KMS-11 (cell line): ENCODE measurements around the gene IDUA.
"Not testable (repeated sequence)": the region's sequence is repeated elsewhere in the genome, so short reads cannot be mapped to it uniquely, and the experiment has no call there.

ENCODE experiments used
- H2AFZ ChIP-seq: fragments of 200-600 bp; sonication (generic); 2 replicates; pipeline ENCODE4 v1.6.1; 2016; ENCODE audit warnings: antibody characterized with exemption, mixed run types, low read depth
- H3K27ac ChIP-seq: fragments of 200-600 bp; sonication (generic); 2 replicates; pipeline ENCODE4 v1.6.1; 2016; ENCODE audit warnings: mild to moderate bottlenecking, mixed run types
- H3K27me3 ChIP-seq: fragments of 200-600 bp; sonication (generic); 2 replicates; pipeline ENCODE4 v1.6.1; 2017; ENCODE audit warnings: mild to moderate bottlenecking, low read depth, mixed run types, moderate library complexity; ENCODE audit not compliant: insufficient read depth
- H3K36me3 ChIP-seq: fragments of 200-600 bp; sonication (generic); 2 replicates; pipeline ENCODE4 v1.6.1; 2017; ENCODE audit warnings: mild to moderate bottlenecking, mixed run types; ENCODE audit not compliant: insufficient read depth
- H3K4me1 ChIP-seq: fragments of 200-600 bp; sonication (generic); 2 replicates; pipeline ENCODE4 v1.6.1; 2016; ENCODE audit warnings: mild to moderate bottlenecking, low read depth, mixed run types; ENCODE audit not compliant: poor library complexity, severe bottlenecking
- H3K4me2 ChIP-seq: fragments of 200-600 bp; sonication (generic); 2 replicates; pipeline ENCODE4 v1.7.0; 2016; ENCODE audit warnings: mild to moderate bottlenecking, mixed run types
- H3K4me3 ChIP-seq: fragments of 200-600 bp; sonication (generic); IDR thresholded peaks from 2 replicates; pipeline ENCODE4 v1.6.1; 2017; ENCODE audit warnings: low read depth, low read length, mixed read lengths; ENCODE audit not compliant: insufficient read depth
- H3K79me2 ChIP-seq: fragments of 200-600 bp; sonication (generic); 2 replicates; pipeline ENCODE4 v1.6.1; 2016; ENCODE audit warnings: low read depth, mixed run types; ENCODE audit not compliant: insufficient read depth
- H3K9ac ChIP-seq: fragments of 200-600 bp; sonication (generic); 2 replicates; pipeline ENCODE4 v1.6.1; 2016; ENCODE audit warnings: mild to moderate bottlenecking, mixed run types
- H4K20me1 ChIP-seq: fragments of 200-600 bp; sonication (generic); 2 replicates; pipeline ENCODE4 v1.6.1; 2016; ENCODE audit warnings: mild to moderate bottlenecking, mixed run types; ENCODE audit not compliant: insufficient read depth
- TF ChIP-seq, protein P1 (sequence below): fragments of 200-600 bp; sonication (generic); conservative IDR thresholded peaks from 2 replicates; pipeline ENCODE4 v1.6.1; 2017; ENCODE audit warnings: low read depth, mild to moderate bottlenecking, antibody characterized with exemption, low read length, moderate library complexity, mixed read lengths

The IDUA gene

DNA sequence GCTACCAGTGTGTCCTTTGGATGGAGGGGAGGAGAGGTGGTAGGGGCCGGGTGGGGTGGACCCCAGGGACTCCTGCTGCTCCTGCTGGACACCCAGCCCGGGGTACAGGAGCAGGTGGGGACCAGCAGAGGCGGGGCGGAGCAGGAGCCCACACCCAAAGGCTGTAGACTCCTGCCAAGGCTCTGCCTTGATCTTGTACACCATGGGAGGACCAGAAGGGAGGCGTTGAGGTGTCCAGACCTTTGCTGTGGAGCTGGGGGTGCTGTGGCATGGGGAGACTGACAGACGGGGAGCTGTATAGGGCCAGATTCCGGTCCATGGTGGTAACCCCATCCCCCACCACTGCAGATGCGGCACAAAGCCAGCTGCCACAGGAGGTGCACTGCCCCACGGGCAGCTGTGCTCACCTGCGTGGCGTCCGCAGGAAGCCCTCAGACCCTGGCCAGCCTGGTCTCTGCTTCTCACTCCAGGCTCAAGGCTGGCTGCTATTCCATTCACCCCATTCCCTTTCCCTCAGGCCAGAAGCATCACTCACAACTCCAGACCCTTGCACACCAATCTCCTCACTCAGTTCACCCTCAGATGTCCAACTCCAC, 11.3 kb downstream of the IDUA start:
- Histone ChIP-seq H4K20me1 (no peaks in the 10 kb centered on the region), H3K36me3 (no peaks in the 10 kb centered on the region), H3K79me2 (no peaks in the 10 kb centered on the region), H3K27me3 (no peaks in the 10 kb centered on the region), H3K4me2 (no peak overlapping the region), H3K4me1 (no peaks in the 10 kb centered on the region), H3K27ac (no peak overlapping the region), H2AFZ (no peak overlapping the region), H3K9ac (no peak overlapping the region), H3K4me3 (no peak overlapping the region)
- TF ChIP-seq, protein P1, sequence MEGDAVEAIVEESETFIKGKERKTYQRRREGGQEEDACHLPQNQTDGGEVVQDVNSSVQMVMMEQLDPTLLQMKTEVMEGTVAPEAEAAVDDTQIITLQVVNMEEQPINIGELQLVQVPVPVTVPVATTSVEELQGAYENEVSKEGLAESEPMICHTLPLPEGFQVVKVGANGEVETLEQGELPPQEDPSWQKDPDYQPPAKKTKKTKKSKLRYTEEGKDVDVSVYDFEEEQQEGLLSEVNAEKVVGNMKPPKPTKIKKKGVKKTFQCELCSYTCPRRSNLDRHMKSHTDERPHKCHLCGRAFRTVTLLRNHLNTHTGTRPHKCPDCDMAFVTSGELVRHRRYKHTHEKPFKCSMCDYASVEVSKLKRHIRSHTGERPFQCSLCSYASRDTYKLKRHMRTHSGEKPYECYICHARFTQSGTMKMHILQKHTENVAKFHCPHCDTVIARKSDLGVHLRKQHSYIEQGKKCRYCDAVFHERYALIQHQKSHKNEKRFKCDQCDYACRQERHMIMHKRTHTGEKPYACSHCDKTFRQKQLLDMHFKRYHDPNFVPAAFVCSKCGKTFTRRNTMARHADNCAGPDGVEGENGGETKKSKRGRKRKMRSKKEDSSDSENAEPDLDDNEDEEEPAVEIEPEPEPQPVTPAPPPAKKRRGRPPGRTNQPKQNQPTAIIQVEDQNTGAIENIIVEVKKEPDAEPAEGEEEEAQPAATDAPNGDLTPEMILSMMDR: no peak

DNA sequence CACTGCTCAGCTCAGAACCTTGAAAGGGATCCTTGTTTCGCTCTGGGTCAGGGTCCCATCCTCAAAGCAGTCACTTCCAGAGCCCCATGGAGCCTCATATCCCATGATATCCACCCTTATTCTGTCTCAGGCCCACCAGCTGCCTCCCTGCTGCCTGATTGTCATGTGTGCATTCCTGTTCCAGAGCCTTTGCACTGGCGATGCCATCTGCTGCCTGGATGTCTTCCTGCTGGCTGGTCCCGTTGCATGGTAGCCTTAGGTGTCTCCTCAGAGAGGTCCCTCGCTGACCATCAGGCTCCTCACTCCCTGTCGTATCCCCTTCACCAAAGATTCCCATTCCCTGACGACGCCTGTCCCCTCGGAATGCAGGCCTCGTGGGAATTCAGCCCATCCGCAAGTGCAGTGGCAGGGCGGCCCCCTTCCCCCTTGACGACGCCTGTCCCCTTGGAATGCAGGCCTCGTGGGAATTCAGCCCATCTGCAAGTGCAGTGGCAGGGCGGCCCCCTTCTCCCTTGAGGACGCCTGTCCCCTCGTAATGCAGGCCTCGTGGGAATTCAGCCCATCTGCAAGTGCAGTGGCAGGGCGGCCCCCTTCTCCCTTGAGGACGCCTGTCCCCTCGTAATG, 12.5 kb downstream of the IDUA start:
- not testable (repeated sequence) for H3K4me3 ChIP-seq, H3K36me3 ChIP-seq, H4K20me1 ChIP-seq, H3K4me2 ChIP-seq, H2AFZ ChIP-seq, H3K4me1 ChIP-seq, H3K27ac ChIP-seq, H3K79me2 ChIP-seq, H3K9ac ChIP-seq, H3K27me3 ChIP-seq

DNA sequence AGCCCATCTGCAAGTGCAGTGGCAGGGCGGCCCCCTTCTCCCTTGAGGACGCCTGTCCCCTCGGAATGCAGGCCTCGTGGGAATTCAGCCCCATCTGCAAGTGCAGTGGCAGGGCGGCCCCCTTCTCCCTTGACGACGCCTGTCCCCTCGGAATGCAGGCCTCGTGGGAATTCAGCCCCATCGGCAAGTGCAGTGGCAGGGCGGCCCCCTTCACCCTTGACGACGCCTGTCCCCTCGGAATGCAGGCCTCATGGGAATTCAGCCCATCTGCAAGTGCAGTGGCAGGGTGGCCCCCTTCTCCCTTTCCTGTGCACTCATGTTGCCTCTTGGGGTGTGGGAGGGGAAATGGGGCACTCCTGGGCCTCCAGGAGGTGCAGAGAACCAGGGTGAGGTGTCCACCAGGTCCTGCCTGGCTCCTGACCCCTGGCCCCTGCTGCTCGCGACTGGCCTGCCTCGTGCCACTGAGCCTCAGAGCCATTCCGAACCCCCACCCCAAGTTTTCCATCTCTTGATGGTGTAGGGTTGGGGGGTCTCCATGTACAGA, 13.1 kb downstream of the IDUA start:
- Histone ChIP-seq H3K4me2 (no peak overlapping the region), H3K27me3 (no peaks in the 10 kb centered on the region), H3K36me3 (no peaks in the 10 kb centered on the region), H2AFZ (no peak overlapping the region), H3K79me2 (no peaks in the 10 kb centered on the region), H3K4me1 (no peaks in the 10 kb centered on the region), H4K20me1 (no peaks in the 10 kb centered on the region), H3K4me3 (no peak overlapping the region), H3K27ac (no peak overlapping the region), H3K9ac (no peak overlapping the region)
- TF ChIP-seq, protein P1: no peak

DNA sequence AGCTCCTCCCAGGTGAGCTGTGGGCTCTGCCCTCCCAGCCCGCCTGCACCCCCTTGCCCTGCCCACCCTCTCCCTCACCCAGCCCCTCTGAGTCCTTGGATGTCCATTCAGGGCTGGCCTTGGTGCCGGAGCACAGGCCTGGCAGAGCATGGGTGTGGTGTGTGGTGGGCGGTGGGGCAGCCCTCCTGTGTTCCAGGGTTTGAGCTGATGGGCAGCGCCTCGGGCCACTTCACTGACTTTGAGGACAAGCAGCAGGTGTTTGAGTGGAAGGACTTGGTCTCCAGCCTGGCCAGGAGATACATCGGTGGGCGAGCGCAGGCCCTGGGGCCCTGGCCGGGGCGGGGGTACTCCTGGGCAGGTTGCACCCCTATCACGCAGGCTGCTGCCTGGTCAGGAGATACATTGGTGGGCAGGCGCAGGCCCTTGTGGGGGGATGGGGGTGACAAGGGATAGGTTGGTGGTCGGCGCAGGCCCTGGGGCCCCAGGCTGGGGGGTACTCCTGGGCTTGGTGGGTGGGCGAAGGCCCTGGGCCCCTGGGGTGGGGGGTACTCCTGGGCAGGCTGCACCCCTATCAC, 13.9 kb downstream of the IDUA start:
- H3K27me3 ChIP-seq: no peaks in the 10 kb centered on the region

More for the DNA sequence above, 13.9 kb downstream of the IDUA start:
- no peak overlapping the region for H3K4me2 ChIP-seq
- H2AFZ ChIP-seq: no peak overlapping the region
- TF ChIP-seq, protein P1: no peak
- H4K20me1 ChIP-seq: no peaks in the 10 kb centered on the region
- no peak overlapping the region for H3K27ac ChIP-seq
- H3K9ac ChIP-seq: no peak overlapping the region
- no peaks in the 10 kb centered on the region for H3K79me2 ChIP-seq
- H3K4me3 ChIP-seq: no peak overlapping the region
- H3K4me1 ChIP-seq: no peaks in the 10 kb centered on the region
- H3K36me3 ChIP-seq: no peaks in the 10 kb centered on the region
